ENCODE measurements around the gene C12orf43.
"Not testable (repeated sequence)": the region's sequence is repeated elsewhere in the genome, so short reads cannot be mapped to it uniquely, and the experiment has no call there.

Gene C12orf43

GRCh38 chr12:121053706-121054105 lies 37.4 kb upstream of the C12orf43 start:
- H3K27me3 ChIP-seq (ENCODE audit: control insufficient read depth, insufficient read depth, low read length), result no peaks in the 10 kb centered on the region
- no CpG with 5 or more reads among the region's 11 CpGs for WGBS (ENCODE audit: insufficient coverage, insufficient read length)
- no peak overlapping the region for H3K4me3 ChIP-seq (ENCODE audit: low read length)
- DNase-seq (ENCODE audit: low read depth, low spot score), result no peak
- no peaks in the 10 kb centered on the region for H3K36me3 ChIP-seq (ENCODE audit: control insufficient read depth, insufficient read depth, low read length)
- no peaks in the 10 kb centered on the region for H3K9me3 ChIP-seq (ENCODE audit: control insufficient read depth, insufficient read depth, low read length)
- H3K4me1 ChIP-seq (ENCODE audit: control insufficient read depth, insufficient read depth, low read length), result no peaks in the 10 kb centered on the region
- H3K27ac ChIP-seq (ENCODE audit: low read length), result no peak overlapping the region

- Histone ChIP-seq H3K4me1 (ENCODE audit: control insufficient read depth, insufficient read depth, low read length) (no peaks in the 10 kb centered on the region), H3K27ac (ENCODE audit: low read length) (no peak overlapping the region), H3K9me3 (ENCODE audit: control insufficient read depth, insufficient read depth, low read length) (no peaks in the 10 kb centered on the region), H3K27me3 (ENCODE audit: control insufficient read depth, insufficient read depth, low read length) (no peaks in the 10 kb centered on the region), H3K4me3 (ENCODE audit: low read length) (no peak overlapping the region), H3K36me3 (ENCODE audit: control insufficient read depth, insufficient read depth, low read length) (no peaks in the 10 kb centered on the region)
- DNase-seq (ENCODE audit: low read depth, low spot score), result no peak
- no CpG with 5 or more reads among the region's 2 CpGs for WGBS (ENCODE audit: insufficient coverage, insufficient read length)
These were observed 34.4 kb upstream of the C12orf43 start for GRCh38 chr12:121050725-121051124.

- no peak overlapping the region for H3K4me3 ChIP-seq (ENCODE audit: low read length)
- no peak overlapping the region for H3K27ac ChIP-seq (ENCODE audit: low read length)
- no peaks in the 10 kb centered on the region for H3K4me1 ChIP-seq (ENCODE audit: control insufficient read depth, insufficient read depth, low read length)
- H3K36me3 ChIP-seq (ENCODE audit: control insufficient read depth, insufficient read depth, low read length), result no peaks in the 10 kb centered on the region
- DNase-seq (ENCODE audit: low read depth, low spot score), result no peak
- WGBS (ENCODE audit: insufficient coverage, insufficient read length), result no CpG with 5 or more reads among the region's 7 CpGs
- H3K9me3 ChIP-seq (ENCODE audit: control insufficient read depth, insufficient read depth, low read length), result no peaks in the 10 kb centered on the region
- no peaks in the 10 kb centered on the region for H3K27me3 ChIP-seq (ENCODE audit: control insufficient read depth, insufficient read depth, low read length)
These were observed 32.2 kb upstream of the C12orf43 start for GRCh38 chr12:121048442-121048841.

GRCh38 chr12:121047400-121047799 lies 31.1 kb upstream of the C12orf43 start:
- WGBS (ENCODE audit: insufficient coverage, insufficient read length), result no CpG with 5 or more reads among the region's 12 CpGs
- H3K27ac ChIP-seq (ENCODE audit: low read length), result not testable (repeated sequence)

GRCh38 chr12:121043067-121043466 lies 26.8 kb upstream of the C12orf43 start:
- Histone ChIP-seq H3K36me3 (ENCODE audit: control insufficient read depth, insufficient read depth, low read length) (no peaks in the 10 kb centered on the region), H3K9me3 (ENCODE audit: control insufficient read depth, insufficient read depth, low read length) (no peaks in the 10 kb centered on the region), H3K4me1 (ENCODE audit: control insufficient read depth, insufficient read depth, low read length) (no peaks in the 10 kb centered on the region), H3K4me3 (ENCODE audit: low read length) (no peak overlapping the region), H3K27ac (ENCODE audit: low read length) (no peak overlapping the region), H3K27me3 (ENCODE audit: control insufficient read depth, insufficient read depth, low read length) (no peaks in the 10 kb centered on the region)
- DNase-seq (ENCODE audit: low read depth, low spot score), result no peak
- no CpG with 5 or more reads among the region's 4 CpGs for WGBS (ENCODE audit: insufficient coverage, insufficient read length)

More at GRCh38 chr12:121047400-121047799, 31.1 kb upstream of the C12orf43 start:
- not testable (repeated sequence) for H3K9me3 ChIP-seq (ENCODE audit: control insufficient read depth, insufficient read depth, low read length); H3K36me3 ChIP-seq (ENCODE audit: control insufficient read depth, insufficient read depth, low read length); H3K4me1 ChIP-seq (ENCODE audit: control insufficient read depth, insufficient read depth, low read length); H3K4me3 ChIP-seq (ENCODE audit: low read length); DNase-seq (ENCODE audit: low read depth, low spot score); H3K27me3 ChIP-seq (ENCODE audit: control insufficient read depth, insufficient read depth, low read length)

- Histone ChIP-seq H3K27ac (ENCODE audit: low read length) (no peak within 1 kb of the TSS), H3K36me3 (ENCODE audit: control insufficient read depth, insufficient read depth, low read length) (no peaks in the 10 kb centered on the region), H3K27me3 (ENCODE audit: control insufficient read depth, insufficient read depth, low read length) (no peaks in the 10 kb centered on the region), H3K4me3 (ENCODE audit: low read length) (no peak within 1 kb of the TSS), H3K9me3 (ENCODE audit: control insufficient read depth, insufficient read depth, low read length) (no peaks in the 10 kb centered on the region; the same call in 1 of the 2 replicates), H3K4me1 (ENCODE audit: control insufficient read depth, insufficient read depth, low read length) (no peaks in the 10 kb centered on the region)
- DNase-seq (ENCODE audit: low read depth, low spot score), result no peak
- WGBS (ENCODE audit: insufficient coverage, insufficient read length), result no CpG with 5 or more reads among the region's 13 CpGs
These were observed 22.8 kb upstream of the C12orf43 start, which contains the start of gene OASL for GRCh38 chr12:121038861-121039668. TSS of gene OASL (minus strand) at chr12:121039246. CDS start at chr12:121038971, 275 bp downstream.

GRCh38 chr12:121036810-121037326 lies 20.6 kb upstream of the C12orf43 start:
- no peaks in the 10 kb centered on the region; the same call in 1 of the 2 replicates for H3K9me3 ChIP-seq (ENCODE audit: control insufficient read depth, insufficient read depth, low read length)
- no CpG with 5 or more reads among the region's 6 CpGs for WGBS (ENCODE audit: insufficient coverage, insufficient read length)
- H3K27me3 ChIP-seq (ENCODE audit: control insufficient read depth, insufficient read depth, low read length), result no peaks in the 10 kb centered on the region
- H3K36me3 ChIP-seq (ENCODE audit: control insufficient read depth, insufficient read depth, low read length), result no peaks in the 10 kb centered on the region
- no peaks in the 10 kb centered on the region for H3K4me1 ChIP-seq (ENCODE audit: control insufficient read depth, insufficient read depth, low read length)
- H3K4me3 ChIP-seq (ENCODE audit: low read length), result no peak overlapping the region
- H3K27ac ChIP-seq (ENCODE audit: low read length), result no peak overlapping the region
- DNase-seq (ENCODE audit: low read depth, low spot score), result no peak

GRCh38 chr12:121034616-121035305 lies 18.5 kb upstream of the C12orf43 start:
- DNase-seq (ENCODE audit: low read depth, low spot score), result no peak
- no peak overlapping the region for H3K4me3 ChIP-seq (ENCODE audit: low read length)
- no CpG with 5 or more reads among the region's 9 CpGs for WGBS (ENCODE audit: insufficient coverage, insufficient read length)
- H3K27me3 ChIP-seq (ENCODE audit: control insufficient read depth, insufficient read depth, low read length), result no peaks in the 10 kb centered on the region
- H3K9me3 ChIP-seq (ENCODE audit: control insufficient read depth, insufficient read depth, low read length), result no peaks in the 10 kb centered on the region; the same call in 1 of the 2 replicates
- H3K36me3 ChIP-seq (ENCODE audit: control insufficient read depth, insufficient read depth, low read length), result no peaks in the 10 kb centered on the region
- H3K4me1 ChIP-seq (ENCODE audit: control insufficient read depth, insufficient read depth, low read length), result 0 out of 2 replicates have a peak, but pooled peaks cover 2% of the 10 kb centered on the region
- no peak overlapping the region for H3K27ac ChIP-seq (ENCODE audit: low read length)

GRCh38 chr12:121033625-121034349 lies 17.5 kb upstream of the C12orf43 start:
- H3K4me3 ChIP-seq (ENCODE audit: low read length), result no peak overlapping the region
- H3K9me3 ChIP-seq (ENCODE audit: control insufficient read depth, insufficient read depth, low read length), result no peaks in the 10 kb centered on the region; the same call in 1 of the 2 replicates
- DNase-seq (ENCODE audit: low read depth, low spot score), result no peak
- no peaks in the 10 kb centered on the region for H3K36me3 ChIP-seq (ENCODE audit: control insufficient read depth, insufficient read depth, low read length)
- H3K27ac ChIP-seq (ENCODE audit: low read length), result no peak overlapping the region
- H3K27me3 ChIP-seq (ENCODE audit: control insufficient read depth, insufficient read depth, low read length), result no peaks in the 10 kb centered on the region
- no CpG with 5 or more reads among the region's 10 CpGs for WGBS (ENCODE audit: insufficient coverage, insufficient read length)
- 0 out of 2 replicates have a peak, but pooled peaks cover 2% of the 10 kb centered on the region for H3K4me1 ChIP-seq (ENCODE audit: control insufficient read depth, insufficient read depth, low read length)
